GM19240 (cell line): ENCODE data around the gene ATF6.

Experiments
- DNase-seq: peaks from one replicate; pipeline ENCODE4 v3.0.0; 2011; ENCODE audit warnings: low spot score; ENCODE audit not compliant: insufficient read length

Gene ATF6

GRCh38 chr1:161993576-161993975 lies 227.5 kb downstream of the ATF6 start:
- DNase-seq = no peak

DNA sequence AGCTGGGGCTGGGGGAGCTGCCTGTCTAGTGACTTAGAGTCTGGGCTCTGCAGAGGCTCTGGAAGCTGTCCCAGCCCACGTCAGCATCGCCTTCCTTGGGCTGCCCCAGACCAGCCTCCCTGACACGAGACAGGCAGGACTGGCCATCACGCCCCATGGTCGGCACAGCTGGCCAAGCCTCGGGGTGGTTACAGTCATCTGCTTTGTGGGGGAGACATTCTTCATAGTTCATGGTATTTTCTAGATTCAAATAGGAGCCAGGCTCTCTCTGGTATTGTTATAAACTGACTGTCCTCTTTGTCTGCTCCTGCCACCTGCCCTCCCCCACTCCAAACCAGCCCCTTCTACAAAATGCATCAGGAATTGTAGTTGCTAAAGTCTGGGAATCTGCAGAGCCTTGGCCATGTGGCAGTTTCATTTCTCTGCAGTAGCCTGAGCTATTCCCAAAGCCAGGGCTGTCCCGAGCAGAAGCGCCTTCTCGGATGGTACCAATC lies 228.1 kb downstream of the ATF6 start:
- DNase-seq = no peak

GRCh38 chr1:161997152-161997551 lies 231.0 kb downstream of the ATF6 start:
- DNase-seq = no peak

- no peak for DNase-seq
Observed at GRCh38 chr1:161998811-161999210, 232.7 kb downstream of the ATF6 start.

DNA sequence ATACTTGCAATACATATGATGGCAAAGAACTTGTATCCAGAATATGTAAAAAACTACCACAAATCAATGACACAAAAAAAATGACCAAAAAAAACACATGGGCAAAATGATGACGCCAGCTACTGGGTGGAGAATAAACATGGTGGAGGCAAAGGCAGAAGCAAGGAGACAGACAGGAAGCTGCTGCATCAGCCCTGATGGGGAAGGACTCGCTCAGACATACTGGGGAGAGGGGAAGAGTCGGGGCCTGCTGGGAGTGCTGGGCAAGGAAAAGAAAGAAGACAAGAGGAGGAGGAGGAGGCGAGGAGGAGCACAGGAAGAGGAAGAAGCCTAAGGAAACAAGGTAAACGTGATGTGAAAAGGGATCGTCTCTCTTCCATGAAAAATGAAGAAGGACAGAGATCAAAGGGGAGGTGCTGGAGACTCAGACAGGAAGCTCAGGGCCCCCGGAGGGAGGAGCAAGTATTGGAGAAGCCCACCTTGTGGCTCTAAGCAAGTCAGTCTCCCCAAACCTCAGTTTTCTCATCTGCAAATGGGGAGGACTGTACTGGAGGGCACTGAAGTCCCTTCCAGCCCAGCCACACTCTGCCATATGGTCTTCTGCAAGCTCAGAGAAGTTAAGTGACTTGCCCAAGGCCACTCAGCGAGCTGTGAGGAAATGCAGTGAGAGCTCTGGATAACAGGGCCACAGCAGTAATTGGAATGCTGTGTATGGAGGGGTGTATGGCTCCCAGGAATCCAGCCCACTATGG lies 233.4 kb downstream of the ATF6 start:
- DNase-seq = no peak

DNA sequence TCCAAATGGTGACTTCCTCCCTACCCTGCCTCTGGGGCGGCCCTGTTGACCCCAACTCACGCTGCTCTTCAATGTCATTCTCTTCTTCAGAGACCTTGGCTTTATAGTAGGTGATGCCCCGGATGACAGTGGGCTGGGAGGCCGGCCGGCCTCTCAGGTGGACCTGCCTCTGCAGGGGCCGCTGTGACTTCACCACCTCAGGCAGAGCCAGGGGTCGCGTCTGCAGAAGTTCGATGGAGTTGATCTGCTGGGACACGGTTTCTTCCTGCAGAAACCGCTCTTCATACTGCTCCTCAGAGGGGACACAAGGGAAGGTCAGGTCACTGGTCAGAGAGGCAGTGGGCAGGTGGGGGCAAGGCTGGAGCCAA lies 233.9 kb downstream of the ATF6 start:
- no peak for DNase-seq

DNA sequence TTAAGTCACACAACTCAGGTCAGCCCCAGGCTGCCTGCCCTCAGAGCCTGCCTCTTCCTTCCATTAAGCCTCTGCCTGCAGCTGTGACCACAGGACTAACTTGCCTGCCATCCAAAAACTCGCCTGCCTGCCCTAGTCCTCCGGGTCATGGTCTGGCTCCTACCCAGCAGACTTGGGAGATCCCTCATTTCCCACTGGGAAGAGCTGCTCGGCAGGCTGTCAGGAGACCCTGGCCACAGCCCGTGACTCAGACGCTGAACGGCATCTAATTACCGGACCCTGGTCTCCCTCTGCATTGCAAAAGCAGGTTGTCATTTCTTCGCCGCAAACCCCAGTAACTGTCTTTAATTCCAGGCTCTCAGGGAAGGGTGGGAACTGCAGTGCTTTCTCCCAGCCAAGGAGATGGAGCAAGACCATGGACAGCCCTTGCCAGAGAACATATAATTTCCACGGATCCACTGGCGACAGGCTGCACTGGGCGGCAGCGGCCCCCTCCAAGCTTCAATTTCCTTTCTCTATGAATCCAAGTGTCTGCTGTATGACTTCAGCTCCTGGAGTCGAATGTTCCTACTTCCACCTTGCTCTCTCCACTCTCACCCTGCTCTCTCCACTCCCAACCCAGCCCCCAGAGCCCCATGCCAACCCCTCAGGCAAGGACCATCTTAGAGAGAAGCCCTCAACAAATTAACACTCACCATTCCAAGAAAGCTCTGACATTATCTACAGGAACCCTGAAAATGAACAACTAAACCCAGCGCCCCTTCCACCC lies 237.1 kb downstream of the ATF6 start:
- DNase-seq = no peak

GRCh38 chr1:162003830-162004215 lies 237.7 kb downstream of the ATF6 start:
- no peak for DNase-seq

GRCh38 chr1:162004441-162004950 lies 238.4 kb downstream of the ATF6 start:
- no peak for DNase-seq

GRCh38 chr1:162006081-162006480 lies 240.0 kb downstream of the ATF6 start:
- no peak for DNase-seq

DNA sequence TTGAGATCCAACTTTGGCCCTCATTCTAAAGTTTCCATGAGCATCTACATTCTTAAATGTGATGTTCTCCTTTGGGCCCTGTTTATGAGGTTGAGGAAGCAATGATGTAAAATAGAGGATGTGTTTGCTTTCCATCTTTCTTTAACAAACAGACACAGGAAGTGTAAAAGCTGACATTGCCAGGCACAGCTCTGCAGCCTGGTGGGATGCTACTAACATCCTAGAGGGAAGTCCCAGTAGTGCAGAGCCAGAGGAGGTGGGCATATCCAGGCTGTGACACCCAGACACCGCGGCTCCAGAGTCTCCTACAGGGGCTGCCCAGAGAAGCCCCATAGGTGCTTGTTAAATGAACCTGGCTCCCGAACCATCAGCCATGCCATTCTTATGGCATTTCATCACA lies 241.3 kb downstream of the ATF6 start:
- DNase-seq = no peak

DNA sequence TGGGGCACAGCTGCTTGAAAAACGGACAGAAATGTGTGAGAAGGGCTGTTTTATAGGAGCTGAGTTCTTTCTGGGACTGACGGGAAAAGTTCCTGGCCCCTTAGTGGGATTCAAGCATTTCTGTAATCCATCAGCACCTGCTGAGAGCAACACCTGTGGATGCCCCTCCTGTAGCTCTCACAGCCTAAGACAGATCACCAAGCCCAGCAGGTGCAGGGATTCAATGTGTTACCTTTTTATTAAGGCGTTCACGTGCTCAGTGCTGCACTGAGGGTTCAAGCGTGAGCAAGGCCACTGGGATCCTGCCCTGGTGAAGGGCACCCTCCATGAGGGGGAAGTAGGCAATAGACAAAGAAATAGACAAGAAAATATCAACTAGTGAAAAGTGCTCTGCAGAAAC lies 242.7 kb downstream of the ATF6 start:
- DNase-seq = no peak

- DNase-seq = no peak
Observed at GRCh38 chr1:162009501-162010174, 243.5 kb downstream of the ATF6 start.

GRCh38 chr1:162010175-162010506 lies 244.0 kb downstream of the ATF6 start:
- no peak for DNase-seq

DNA sequence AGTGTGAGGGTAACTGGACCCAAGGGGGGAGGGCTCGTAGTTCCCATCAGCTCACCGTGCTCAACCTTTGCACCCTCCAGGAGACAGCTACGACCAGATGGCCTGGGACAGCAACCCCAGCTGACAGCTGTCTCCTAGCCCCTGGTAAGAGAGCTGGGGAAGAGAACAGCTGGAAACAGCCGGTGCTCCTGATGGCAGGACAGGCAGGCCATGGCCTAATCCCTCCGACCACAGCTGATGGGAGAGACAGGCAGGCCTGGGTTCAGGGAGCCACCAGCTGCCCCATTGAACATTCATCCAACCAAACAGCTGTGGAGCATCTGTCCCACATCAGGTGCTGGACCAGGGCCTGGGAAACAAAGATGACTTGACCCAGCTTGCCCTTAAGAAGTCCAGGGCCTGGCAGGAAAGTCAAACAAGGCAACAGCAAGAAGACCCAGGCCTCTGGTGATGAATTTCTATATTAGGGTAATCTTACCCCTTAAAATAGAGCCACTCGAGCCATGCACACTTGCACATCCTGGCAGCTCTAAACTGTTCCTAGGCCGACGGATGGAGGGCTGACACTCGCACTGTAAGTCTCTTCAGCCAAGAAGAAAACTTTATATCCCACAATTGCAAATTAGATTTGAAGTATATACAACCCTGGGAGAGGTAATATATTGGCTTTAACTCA lies 245.4 kb downstream of the ATF6 start:
- DNase-seq = no peak

DNA sequence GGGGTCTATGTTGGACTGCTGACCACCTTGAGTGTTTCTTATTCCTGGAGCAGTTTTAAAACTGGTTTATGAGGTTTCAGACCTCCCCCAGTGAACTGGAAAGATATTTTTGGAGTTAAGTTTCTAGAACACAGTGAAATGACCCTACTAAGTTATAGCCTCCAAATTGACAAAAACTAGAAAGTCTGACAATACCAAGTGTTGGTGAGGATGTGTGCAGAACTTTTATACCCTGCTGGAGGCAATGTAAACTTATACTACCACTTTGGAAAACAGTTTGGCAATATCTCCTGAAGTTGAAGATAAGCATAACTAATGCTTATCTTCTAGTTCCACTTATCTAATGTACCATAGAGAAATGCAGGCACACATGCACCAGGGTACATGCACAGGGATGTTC lies 247.2 kb downstream of the ATF6 start:
- DNase-seq = no peak
